GM19193 (cell line): ENCODE data around the gene TOMM40.

ENCODE experiments used
- POLR2A ChIP-seq: IDR thresholded peaks from 4 replicates; pipeline ENCODE4 v1.6.1; 2011; ENCODE audit not compliant: insufficient read depth, insufficient read length; ENCODE audit errors: extremely low read depth

TOMM40 gene

DNA sequence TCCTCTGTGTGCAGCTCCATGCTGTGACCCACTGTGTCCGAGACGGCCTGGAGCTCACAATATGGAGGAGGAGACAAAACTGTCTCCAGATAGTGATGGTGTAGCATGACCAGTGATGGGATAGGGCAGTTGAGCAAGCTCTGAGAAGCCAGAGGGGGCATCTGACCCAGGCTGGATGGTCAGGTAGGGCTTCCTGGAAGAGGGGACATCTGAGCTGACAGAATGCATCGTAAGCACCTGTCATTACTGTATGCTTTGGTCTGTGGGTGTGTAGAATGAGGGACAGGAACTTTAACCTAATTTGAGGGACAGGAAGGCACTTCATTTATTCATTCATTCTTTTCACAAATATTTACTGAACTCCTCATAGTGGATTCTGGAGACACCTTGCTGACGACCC, 6.5 kb upstream of the TOMM40 start:
- TF ChIP-seq POLR2A = no peak

DNA sequence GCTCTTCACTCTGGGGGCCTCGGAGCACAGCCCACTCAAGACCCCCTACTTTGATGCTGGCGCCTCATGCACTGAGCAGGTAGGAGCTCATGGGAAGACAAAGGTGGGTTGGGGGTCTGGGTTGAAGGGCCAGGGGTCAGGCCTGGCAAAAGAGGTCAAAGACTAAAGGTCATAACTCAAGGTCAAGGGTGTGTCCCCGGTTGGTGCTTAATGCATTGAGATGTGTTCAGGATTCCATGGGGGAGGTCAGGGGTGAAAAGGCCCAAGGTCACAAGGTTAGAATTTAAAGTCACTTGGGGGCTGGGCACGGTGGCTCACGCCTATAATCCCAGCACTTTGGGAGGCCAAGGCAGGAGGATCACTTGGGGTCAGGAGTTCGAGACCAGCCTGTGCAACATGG, 4.9 kb upstream of the TOMM40 start:
- TF ChIP-seq POLR2A = no peak

DNA sequence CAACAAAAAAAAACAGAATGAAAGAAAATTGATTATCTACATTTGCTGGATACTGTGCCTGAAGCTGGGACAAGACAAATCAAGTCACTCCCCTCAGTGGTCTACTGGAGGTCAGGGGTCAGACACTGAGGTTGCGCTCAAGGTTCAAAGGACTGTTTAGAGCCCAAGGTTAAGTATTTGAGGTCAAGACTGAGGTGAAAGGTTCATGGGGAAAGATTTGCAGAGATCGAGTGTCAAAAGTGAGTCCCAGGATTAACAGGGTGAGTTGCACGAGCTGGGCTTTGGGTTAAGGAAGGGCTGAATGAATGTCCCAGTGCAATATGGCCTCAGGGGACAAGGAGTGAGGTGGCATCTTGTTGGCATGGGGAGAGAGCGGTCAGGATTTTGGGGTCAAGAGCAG, 3.4 kb upstream of the TOMM40 start:
- TF ChIP-seq POLR2A = no peak

DNA sequence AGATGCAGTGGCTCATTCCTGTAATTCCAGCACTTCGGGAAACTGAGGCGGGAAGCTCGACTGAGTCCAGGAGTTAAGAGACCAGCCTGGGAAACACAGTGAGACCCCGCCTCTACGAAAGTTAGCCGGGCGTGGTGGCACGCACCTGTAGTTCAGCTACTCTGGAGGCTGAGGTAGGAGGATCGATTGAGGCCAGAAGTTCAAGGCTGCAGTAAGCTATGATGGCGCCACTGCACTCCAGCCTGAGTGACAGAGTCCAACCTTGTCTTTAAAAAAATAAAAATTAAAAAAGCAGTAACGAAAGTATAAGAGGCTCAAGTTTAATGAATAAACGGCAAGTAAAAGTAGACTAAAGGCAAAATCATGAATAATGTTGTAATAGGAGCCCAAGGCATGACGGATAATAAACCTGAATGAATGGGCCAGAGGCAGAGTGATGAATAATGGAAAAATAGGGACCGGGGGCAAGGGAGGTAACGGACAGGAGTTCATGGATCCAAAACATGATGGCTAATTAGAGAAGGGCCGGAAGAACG, 1.2 kb upstream of the TOMM40 start:
- no peak for TF ChIP-seq POLR2A

GRCh38 chr19:44890366-44891015, 563 bp upstream of the TOMM40 start:
- TF ChIP-seq POLR2A = peak; percentile 66

- no peak for TF ChIP-seq POLR2A
Measured at GRCh38 chr19:44892932-44893331, 1.9 kb downstream of the TOMM40 start.

DNA sequence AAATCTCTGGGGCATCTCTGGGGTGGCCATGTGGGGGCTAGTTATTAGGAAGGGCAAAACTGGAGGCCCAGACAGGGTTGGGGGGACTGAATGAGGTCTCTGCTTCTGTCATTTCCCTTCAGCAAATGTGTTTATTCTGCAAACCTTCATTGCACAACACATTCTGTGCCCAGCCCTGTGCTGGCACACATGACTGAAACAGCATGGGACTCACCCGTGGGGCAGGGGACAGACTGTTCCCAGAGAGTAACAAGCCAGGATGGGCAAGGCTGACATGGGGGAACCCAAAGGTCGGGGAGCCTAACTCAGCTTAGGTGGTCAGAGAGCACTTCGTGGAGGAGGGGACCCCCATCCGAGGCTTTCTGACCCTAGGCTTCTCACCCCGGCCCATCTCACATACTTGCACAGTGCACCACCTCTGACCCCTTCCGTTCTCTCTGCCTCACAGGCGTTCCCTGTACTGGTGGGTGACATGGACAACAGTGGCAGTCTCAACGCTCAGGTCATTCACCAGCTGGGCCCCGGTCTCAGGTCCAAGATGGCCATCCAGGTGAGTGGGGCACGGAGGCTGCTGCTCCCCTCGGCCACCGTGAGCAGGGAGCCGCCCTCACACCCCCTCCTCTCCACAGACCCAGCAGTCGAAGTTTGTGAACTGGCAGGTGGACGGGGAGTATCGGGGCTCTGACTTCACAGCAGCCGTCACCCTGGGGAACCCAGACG, 2.4 kb downstream of the TOMM40 start:
- no peak for TF ChIP-seq POLR2A

DNA sequence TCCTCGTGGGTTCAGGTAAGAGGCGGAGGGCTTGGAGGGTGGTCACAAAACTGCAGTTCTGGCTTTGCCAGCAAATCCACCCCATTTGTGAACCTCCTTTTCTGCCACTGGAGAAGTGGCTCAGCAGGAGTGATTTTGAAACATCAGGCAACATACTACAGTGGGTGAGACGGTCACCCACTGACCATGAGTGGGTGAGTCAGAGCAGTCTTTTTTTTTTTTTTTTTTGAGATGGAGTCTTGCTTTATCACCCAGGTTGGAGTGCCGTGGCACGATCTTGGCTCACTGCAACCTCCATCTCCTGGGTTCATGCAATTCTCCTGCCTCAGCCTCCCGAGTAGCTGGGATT, 3.0 kb downstream of the TOMM40 start:
- no peak for TF ChIP-seq POLR2A

GRCh38 chr19:44894946-44895345, 3.9 kb downstream of the TOMM40 start:
- no peak for TF ChIP-seq POLR2A

DNA sequence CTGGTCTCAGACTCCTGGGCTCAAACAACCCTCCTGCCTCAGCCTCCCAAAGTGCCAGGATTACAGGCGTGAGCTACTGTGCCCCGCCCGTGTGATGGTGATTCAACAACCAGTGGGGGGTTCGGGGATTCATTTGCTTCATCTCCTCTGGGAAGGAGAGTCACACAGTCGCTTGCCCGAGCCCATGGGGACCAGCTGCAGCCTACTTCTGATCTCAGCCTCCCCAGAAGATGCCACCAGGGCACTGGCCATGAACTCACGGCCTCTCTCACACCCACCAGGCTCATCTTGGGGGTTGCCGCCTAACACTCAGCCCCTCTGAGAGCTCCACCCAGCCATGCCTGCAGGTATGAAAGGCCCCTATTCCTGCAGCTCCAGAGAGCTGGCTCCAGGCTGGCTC, 6.8 kb downstream of the TOMM40 start:
- no peak for TF ChIP-seq POLR2A

GRCh38 chr19:44900328-44901244, 9.5 kb downstream of the TOMM40 start:
- TF ChIP-seq POLR2A = no peak

GRCh38 chr19:44903216-44903601, 12.2 kb downstream of the TOMM40 start:
- TF ChIP-seq POLR2A = no peak

GRCh38 chr19:44903602-44904425, 12.8 kb downstream of the TOMM40 start:
- TF ChIP-seq POLR2A = no peak

GRCh38 chr19:44904426-44904994, 13.5 kb downstream of the TOMM40 start:
- no peak for TF ChIP-seq POLR2A

DNA sequence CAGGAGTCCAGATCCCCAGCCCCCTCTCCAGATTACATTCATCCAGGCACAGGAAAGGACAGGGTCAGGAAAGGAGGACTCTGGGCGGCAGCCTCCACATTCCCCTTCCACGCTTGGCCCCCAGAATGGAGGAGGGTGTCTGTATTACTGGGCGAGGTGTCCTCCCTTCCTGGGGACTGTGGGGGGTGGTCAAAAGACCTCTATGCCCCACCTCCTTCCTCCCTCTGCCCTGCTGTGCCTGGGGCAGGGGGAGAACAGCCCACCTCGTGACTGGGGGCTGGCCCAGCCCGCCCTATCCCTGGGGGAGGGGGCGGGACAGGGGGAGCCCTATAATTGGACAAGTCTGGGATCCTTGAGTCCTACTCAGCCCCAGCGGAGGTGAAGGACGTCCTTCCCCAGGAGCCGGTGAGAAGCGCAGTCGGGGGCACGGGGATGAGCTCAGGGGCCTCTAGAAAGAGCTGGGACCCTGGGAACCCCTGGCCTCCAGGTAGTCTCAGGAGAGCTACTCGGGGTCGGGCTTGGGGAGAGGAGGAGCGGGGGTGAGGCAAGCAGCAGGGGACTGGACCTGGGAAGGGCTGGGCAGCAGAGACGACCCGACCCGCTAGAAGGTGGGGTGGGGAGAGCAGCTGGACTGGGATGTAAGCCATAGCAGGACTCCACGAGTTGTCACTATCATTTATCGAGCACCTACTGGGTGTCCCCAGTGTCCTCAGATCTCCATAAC, 14.5 kb downstream of the TOMM40 start, which contains the start of gene APOE:
TSS of gene APOE (plus strand) at position 360 of the 724 bp plus-strand sequence. CDS start 829 bp downstream, outside the sequence.
- no peak for TF ChIP-seq POLR2A
